Measurements from ENCODE around the gene ARHGAP4.

ARHGAP4 gene

GRCh38 chrX:153961292-153961691 is 35.2 kb upstream of the ARHGAP4 start:
- DNase-seq: no peak

GRCh38 chrX:153960786-153961185 is 34.7 kb upstream of the ARHGAP4 start:
- DNase-seq: no peak

GRCh38 chrX:153960077-153960476 is 34.0 kb upstream of the ARHGAP4 start:
- DNase-seq: no peak

GRCh38 chrX:153959649-153960048 is 33.6 kb upstream of the ARHGAP4 start:
- DNase-seq: no peak

GRCh38 chrX:153958605-153959004 is 32.5 kb upstream of the ARHGAP4 start:
- DNase-seq: no peak

GRCh38 chrX:153957224-153957623 is 31.2 kb upstream of the ARHGAP4 start:
- DNase-seq: no peak

- no peak for DNase-seq
Measured at GRCh38 chrX:153956044-153956907, 30.2 kb upstream of the ARHGAP4 start.

- DNase-seq: no peak
Measured at GRCh38 chrX:153955228-153955732, 29.2 kb upstream of the ARHGAP4 start.

- DNase-seq: no peak
Measured at GRCh38 chrX:153954558-153955227, 28.6 kb upstream of the ARHGAP4 start.

GRCh38 chrX:153953892-153954557 is 28.0 kb upstream of the ARHGAP4 start:
- no peak for DNase-seq

- DNase-seq: no peak
Measured at GRCh38 chrX:153953342-153953830, 27.3 kb upstream of the ARHGAP4 start.

- DNase-seq: no peak
Measured at GRCh38 chrX:153952373-153953026, 26.4 kb upstream of the ARHGAP4 start.

- DNase-seq: no peak
Measured at GRCh38 chrX:153951683-153952372, 25.8 kb upstream of the ARHGAP4 start.

- DNase-seq: no peak
Measured at GRCh38 chrX:153950127-153950526, 24.1 kb upstream of the ARHGAP4 start.

- no peak for DNase-seq
Measured at GRCh38 chrX:153948847-153949805, 23.1 kb upstream of the ARHGAP4 start.

GRCh38 chrX:153948002-153948466 is 22.0 kb upstream of the ARHGAP4 start:
- no peak for DNase-seq

- DNase-seq: peak; percentile 51
Measured at GRCh38 chrX:153947009-153947769, 21.1 kb upstream of the ARHGAP4 start.

GRCh38 chrX:153945956-153946943 is 20.2 kb upstream of the ARHGAP4 start:
- no peak for DNase-seq

- DNase-seq: no peak
Measured at GRCh38 chrX:153944800-153945150, 18.7 kb upstream of the ARHGAP4 start.
